ENCODE data around the gene ZNF609.

The ZNF609 gene

GRCh38 chr15:64422697-64423096 lies 37.7 kb upstream of the ZNF609 start (continued):
- no peak for TF ChIP-seq POU6F1 (CRISPR knock-in tag; IDR thresholded peaks at IDR 0.05; ENCODE audit: borderline replicate concordance, low read depth)
- TF ChIP-seq ZFP3 (CRISPR knock-in tag; IDR thresholded peaks at IDR 0.05) = no peak
- no peak for TF ChIP-seq ZNF565 (CRISPR knock-in tag; conservative IDR thresholded peaks at IDR 0.05; ENCODE audit: low read depth)

GRCh38 chr15:64423970-64424369 lies 36.4 kb upstream of the ZNF609 start:
- TF ChIP-seq ZNF8 (CRISPR knock-in tag; IDR thresholded peaks at IDR 0.05) = no peak
- TF ChIP-seq ESRRG (CRISPR knock-in tag; IDR thresholded peaks at IDR 0.05) = no peak
- no peak for TF ChIP-seq BACH2 (CRISPR knock-in tag; IDR thresholded peaks at IDR 0.05; ENCODE audit: borderline replicate concordance)
- TF ChIP-seq ISL1 (CRISPR knock-in tag; IDR thresholded peaks at IDR 0.05) = no peak
- TF ChIP-seq TCF4 (CRISPR knock-in tag; IDR thresholded peaks at IDR 0.05; ENCODE audit: borderline replicate concordance) = no peak
- TF ChIP-seq, protein P1, sequence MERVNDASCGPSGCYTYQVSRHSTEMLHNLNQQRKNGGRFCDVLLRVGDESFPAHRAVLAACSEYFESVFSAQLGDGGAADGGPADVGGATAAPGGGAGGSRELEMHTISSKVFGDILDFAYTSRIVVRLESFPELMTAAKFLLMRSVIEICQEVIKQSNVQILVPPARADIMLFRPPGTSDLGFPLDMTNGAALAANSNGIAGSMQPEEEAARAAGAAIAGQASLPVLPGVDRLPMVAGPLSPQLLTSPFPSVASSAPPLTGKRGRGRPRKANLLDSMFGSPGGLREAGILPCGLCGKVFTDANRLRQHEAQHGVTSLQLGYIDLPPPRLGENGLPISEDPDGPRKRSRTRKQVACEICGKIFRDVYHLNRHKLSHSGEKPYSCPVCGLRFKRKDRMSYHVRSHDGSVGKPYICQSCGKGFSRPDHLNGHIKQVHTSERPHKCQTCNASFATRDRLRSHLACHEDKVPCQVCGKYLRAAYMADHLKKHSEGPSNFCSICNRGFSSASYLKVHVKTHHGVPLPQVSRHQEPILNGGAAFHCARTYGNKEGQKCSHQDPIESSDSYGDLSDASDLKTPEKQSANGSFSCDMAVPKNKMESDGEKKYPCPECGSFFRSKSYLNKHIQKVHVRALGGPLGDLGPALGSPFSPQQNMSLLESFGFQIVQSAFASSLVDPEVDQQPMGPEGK (CRISPR knock-in tag; IDR thresholded peaks at IDR 0.05; ENCODE audit: borderline replicate concordance) = no peak
- no peak for TF ChIP-seq ZNF565 (CRISPR knock-in tag; conservative IDR thresholded peaks at IDR 0.05; ENCODE audit: low read depth)
- no peak for TF ChIP-seq ZFP30 (CRISPR knock-in tag; IDR thresholded peaks at IDR 0.05)
- TF ChIP-seq, protein P2, sequence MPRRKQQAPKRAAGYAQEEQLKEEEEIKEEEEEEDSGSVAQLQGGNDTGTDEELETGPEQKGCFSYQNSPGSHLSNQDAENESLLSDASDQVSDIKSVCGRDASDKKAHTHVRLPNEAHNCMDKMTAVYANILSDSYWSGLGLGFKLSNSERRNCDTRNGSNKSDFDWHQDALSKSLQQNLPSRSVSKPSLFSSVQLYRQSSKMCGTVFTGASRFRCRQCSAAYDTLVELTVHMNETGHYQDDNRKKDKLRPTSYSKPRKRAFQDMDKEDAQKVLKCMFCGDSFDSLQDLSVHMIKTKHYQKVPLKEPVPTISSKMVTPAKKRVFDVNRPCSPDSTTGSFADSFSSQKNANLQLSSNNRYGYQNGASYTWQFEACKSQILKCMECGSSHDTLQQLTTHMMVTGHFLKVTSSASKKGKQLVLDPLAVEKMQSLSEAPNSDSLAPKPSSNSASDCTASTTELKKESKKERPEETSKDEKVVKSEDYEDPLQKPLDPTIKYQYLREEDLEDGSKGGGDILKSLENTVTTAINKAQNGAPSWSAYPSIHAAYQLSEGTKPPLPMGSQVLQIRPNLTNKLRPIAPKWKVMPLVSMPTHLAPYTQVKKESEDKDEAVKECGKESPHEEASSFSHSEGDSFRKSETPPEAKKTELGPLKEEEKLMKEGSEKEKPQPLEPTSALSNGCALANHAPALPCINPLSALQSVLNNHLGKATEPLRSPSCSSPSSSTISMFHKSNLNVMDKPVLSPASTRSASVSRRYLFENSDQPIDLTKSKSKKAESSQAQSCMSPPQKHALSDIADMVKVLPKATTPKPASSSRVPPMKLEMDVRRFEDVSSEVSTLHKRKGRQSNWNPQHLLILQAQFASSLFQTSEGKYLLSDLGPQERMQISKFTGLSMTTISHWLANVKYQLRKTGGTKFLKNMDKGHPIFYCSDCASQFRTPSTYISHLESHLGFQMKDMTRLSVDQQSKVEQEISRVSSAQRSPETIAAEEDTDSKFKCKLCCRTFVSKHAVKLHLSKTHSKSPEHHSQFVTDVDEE (CRISPR knock-in tag; IDR thresholded peaks at IDR 0.05) = no peak
- no peak for TF ChIP-seq ZNF70 (CRISPR knock-in tag; IDR thresholded peaks at IDR 0.05)
- no peak for TF ChIP-seq CSDC2 (CRISPR knock-in tag; IDR thresholded peaks at IDR 0.05)
- no peak for TF ChIP-seq RARB (CRISPR knock-in tag; IDR thresholded peaks at IDR 0.05)
- TF ChIP-seq OSR1 (CRISPR knock-in tag; IDR thresholded peaks at IDR 0.05) = no peak
- TF ChIP-seq ZC3H10 (CRISPR knock-in tag; IDR thresholded peaks at IDR 0.05) = no peak
- TF ChIP-seq PPARA (CRISPR knock-in tag; IDR thresholded peaks at IDR 0.05; ENCODE audit: borderline replicate concordance) = no peak
- TF ChIP-seq TOX (CRISPR knock-in tag; IDR thresholded peaks at IDR 0.05; ENCODE audit: borderline replicate concordance) = no peak
- TF ChIP-seq SNAI2 (CRISPR knock-in tag; IDR thresholded peaks at IDR 0.05) = no peak
- ATAC-seq = no peak

GRCh38 chr15:64425221-64425620 lies 35.2 kb upstream of the ZNF609 start:
- no peak for TF ChIP-seq ZC3H10 (CRISPR knock-in tag; IDR thresholded peaks at IDR 0.05)
- TF ChIP-seq TOX (CRISPR knock-in tag; IDR thresholded peaks at IDR 0.05; ENCODE audit: borderline replicate concordance) = no peak
- no peak for ATAC-seq

GRCh38 chr15:64426845-64427465 lies 33.4 kb upstream of the ZNF609 start:
- peak; percentile 60; the same call in 2 of the 3 replicates for ATAC-seq
- no peak for TF ChIP-seq ZNF70 (CRISPR knock-in tag; IDR thresholded peaks at IDR 0.05)

DNA sequence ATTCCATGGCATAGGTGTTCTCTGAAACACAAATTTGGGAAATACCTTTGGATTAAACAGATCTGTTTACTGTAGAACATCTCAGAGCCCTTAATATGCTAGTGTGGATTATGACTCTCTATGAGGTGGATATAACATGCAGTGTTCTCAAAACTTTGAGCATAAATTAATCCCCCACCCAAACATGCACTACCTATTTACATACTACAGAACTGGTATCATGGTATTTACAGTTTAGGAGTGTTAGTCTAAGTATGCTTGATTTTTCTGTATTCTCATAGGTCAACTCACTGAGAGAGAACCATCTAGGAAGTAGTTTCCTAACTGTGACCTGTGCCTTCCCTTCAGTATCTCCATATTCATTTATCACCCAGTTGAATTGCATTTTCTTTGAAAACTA lies 30.9 kb upstream of the ZNF609 start:
- ATAC-seq = no peak
- TF ChIP-seq CSDC2 (CRISPR knock-in tag; IDR thresholded peaks at IDR 0.05) (no peak), ZFP3 (CRISPR knock-in tag; IDR thresholded peaks at IDR 0.05) (no peak), SNAI2 (CRISPR knock-in tag; IDR thresholded peaks at IDR 0.05) (no peak), TCF4 (CRISPR knock-in tag; IDR thresholded peaks at IDR 0.05; ENCODE audit: borderline replicate concordance) (no peak), ARNTL (CRISPR knock-in tag; IDR thresholded peaks at IDR 0.05; ENCODE audit: borderline replicate concordance, low read depth) (no peak), TOX (CRISPR knock-in tag; IDR thresholded peaks at IDR 0.05; ENCODE audit: borderline replicate concordance) (no peak), RARB (CRISPR knock-in tag; IDR thresholded peaks at IDR 0.05) (no peak), ISL1 (CRISPR knock-in tag; IDR thresholded peaks at IDR 0.05) (no peak), BACH2 (CRISPR knock-in tag; IDR thresholded peaks at IDR 0.05; ENCODE audit: borderline replicate concordance) (no peak), ZNF8 (CRISPR knock-in tag; IDR thresholded peaks at IDR 0.05) (no peak), ZFP30 (CRISPR knock-in tag; IDR thresholded peaks at IDR 0.05) (no peak), ZNF565 (CRISPR knock-in tag; conservative IDR thresholded peaks at IDR 0.05; ENCODE audit: low read depth) (no peak)
- TF ChIP-seq, protein P2 (CRISPR knock-in tag; IDR thresholded peaks at IDR 0.05) = no peak

Measured in SK-N-SH treated with all-trans-retinoic acid at 6 μM for 48 hours (cell line).